GM21423 (cell line): ENCODE data around the gene IDI2.
"Not testable (repeated sequence)": the region's sequence is repeated elsewhere in the genome, so short reads cannot be mapped to it uniquely, and the experiment has no call there.

Experiments used
- ATAC-seq: cut with Tn5 transposase; IDR thresholded peaks from one replicate; pipeline ENCODE4 v1.9.1; 2021; ENCODE audit warnings: mild to moderate bottlenecking, moderate library complexity; ENCODE audit not compliant: unreplicated experiment

Gene IDI2

GRCh38 chr10:1048349-1048731 is 22.7 kb upstream of the IDI2 start:
- ATAC-seq, result no peak

GRCh38 chr10:1047937-1048336 is 22.3 kb upstream of the IDI2 start:
- ATAC-seq, result no peak

- ATAC-seq, result no peak
Measured at GRCh38 chr10:1045415-1045814, 19.8 kb upstream of the IDI2 start.

- no peak for ATAC-seq
Measured at GRCh38 chr10:1044964-1045363, 19.3 kb upstream of the IDI2 start.

- ATAC-seq, result no peak
Measured at GRCh38 chr10:1044146-1044545, 18.5 kb upstream of the IDI2 start.

- ATAC-seq, result peak; percentile 53
Measured at GRCh38 chr10:1043532-1043995, 17.9 kb upstream of the IDI2 start.

- ATAC-seq, result no peak
Measured at GRCh38 chr10:1041514-1041913, 15.9 kb upstream of the IDI2 start.

GRCh38 chr10:1040133-1040532 is 14.5 kb upstream of the IDI2 start:
- no peak for ATAC-seq

GRCh38 chr10:1038769-1039168 is 13.1 kb upstream of the IDI2 start:
- not testable (repeated sequence) for ATAC-seq

GRCh38 chr10:1037098-1037497 is 11.4 kb upstream of the IDI2 start:
- no peak for ATAC-seq

GRCh38 chr10:1036341-1036791 is 10.7 kb upstream of the IDI2 start:
- ATAC-seq, result peak; percentile 82

- no peak for ATAC-seq
Measured at GRCh38 chr10:1035201-1035600, 9.5 kb upstream of the IDI2 start.

- no peak for ATAC-seq
Measured at GRCh38 chr10:1034758-1035157, 9.1 kb upstream of the IDI2 start.

- ATAC-seq, result no peak
Measured at GRCh38 chr10:1033601-1034000, 7.9 kb upstream of the IDI2 start.

GRCh38 chr10:1029838-1030237 is 4.2 kb upstream of the IDI2 start:
- ATAC-seq, result no peak

- no peak for ATAC-seq
Measured at GRCh38 chr10:1026578-1026977, 919 bp upstream of the IDI2 start.

- no peak for ATAC-seq
Measured at GRCh38 chr10:1024103-1024502, 1.6 kb downstream of the IDI2 start.

- no peak for ATAC-seq
Measured at GRCh38 chr10:1022413-1022812, 3.2 kb downstream of the IDI2 start.

GRCh38 chr10:1020958-1021357 is 4.7 kb downstream of the IDI2 start:
- no peak for ATAC-seq

GRCh38 chr10:1020460-1020859 is 5.2 kb downstream of the IDI2 start:
- no peak for ATAC-seq

- ATAC-seq, result no peak
Measured at GRCh38 chr10:1019362-1019761, 6.3 kb downstream of the IDI2 start.

- no peak for ATAC-seq
Measured at GRCh38 chr10:1015688-1016087, 10.0 kb downstream of the IDI2 start.

- no peak for ATAC-seq
Measured at GRCh38 chr10:1011696-1012095, 14.0 kb downstream of the IDI2 start.

GRCh38 chr10:1010703-1011102 is 15.0 kb downstream of the IDI2 start:
- no peak for ATAC-seq
